ENCODE data around the gene EIF1AD.

DNA sequence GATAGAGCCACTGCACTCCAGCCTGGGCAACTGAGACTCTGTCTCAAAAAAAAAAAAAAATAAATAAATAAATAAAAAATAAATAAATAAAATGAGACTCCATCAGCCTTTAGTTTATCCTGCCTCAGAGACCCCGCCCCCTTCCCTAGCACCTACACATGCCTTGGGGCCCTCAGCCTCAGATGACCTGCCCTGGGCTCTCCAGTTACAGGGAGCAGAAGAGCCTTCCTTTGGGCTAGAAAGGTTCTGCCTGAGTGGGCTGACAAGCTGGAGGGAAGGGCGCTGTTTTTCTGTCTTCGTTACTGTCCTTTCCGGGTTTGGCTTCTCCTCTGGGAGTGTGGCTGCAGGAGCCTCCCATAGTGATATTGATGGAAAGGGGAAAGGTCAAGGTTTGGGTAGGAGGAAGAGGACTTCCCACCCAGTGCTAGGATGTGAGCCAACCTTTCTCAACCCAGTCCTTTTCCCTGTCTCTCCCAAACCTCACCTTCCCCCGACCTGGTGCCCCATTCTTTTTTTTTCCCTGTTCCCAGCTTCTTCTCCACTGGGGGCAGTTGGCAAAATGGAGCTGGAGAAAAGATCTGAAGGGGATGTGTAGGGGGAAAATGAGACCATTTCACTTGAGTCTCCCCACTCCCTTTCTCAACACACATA, 48.7 kb upstream of the EIF1AD start:
- TF ChIP-seq POLR2A (IDR thresholded peaks at IDR 0.05) = no peak
- TF ChIP-seq, protein P1, sequence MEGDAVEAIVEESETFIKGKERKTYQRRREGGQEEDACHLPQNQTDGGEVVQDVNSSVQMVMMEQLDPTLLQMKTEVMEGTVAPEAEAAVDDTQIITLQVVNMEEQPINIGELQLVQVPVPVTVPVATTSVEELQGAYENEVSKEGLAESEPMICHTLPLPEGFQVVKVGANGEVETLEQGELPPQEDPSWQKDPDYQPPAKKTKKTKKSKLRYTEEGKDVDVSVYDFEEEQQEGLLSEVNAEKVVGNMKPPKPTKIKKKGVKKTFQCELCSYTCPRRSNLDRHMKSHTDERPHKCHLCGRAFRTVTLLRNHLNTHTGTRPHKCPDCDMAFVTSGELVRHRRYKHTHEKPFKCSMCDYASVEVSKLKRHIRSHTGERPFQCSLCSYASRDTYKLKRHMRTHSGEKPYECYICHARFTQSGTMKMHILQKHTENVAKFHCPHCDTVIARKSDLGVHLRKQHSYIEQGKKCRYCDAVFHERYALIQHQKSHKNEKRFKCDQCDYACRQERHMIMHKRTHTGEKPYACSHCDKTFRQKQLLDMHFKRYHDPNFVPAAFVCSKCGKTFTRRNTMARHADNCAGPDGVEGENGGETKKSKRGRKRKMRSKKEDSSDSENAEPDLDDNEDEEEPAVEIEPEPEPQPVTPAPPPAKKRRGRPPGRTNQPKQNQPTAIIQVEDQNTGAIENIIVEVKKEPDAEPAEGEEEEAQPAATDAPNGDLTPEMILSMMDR (IDR thresholded peaks at IDR 0.05) = no peak
